CD4-positive, alpha-beta T cell treated with Interleukin-2 at 100 ng/mL for 4 hours (primary cell): ENCODE data around the gene NAV2.

ENCODE experiments used
- DNase-seq: peaks from one replicate; pipeline ENCODE4 v3.0.0-alpha.2; 2020; ENCODE audit warnings: low spot score

NAV2 gene

DNA sequence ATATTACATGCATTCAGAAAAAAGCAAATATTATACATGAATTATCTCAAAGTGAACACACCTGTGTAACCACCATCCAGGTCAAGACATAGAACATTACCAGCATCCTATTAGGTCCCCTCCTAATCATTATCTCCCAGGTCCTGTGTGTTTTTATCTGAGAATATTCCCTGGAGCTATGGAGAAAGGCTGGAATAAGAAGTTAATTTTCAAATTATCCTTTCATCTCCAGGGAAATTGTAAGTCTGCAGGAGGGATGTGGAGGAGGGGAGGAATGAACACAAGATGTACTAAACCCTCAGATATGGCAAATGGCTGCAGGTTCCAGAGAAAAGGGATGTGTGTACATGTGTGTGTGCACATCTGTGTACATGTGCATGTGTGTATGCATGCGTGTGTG lies 25.2 kb upstream of the NAV2 start:
- no peak for DNase-seq

DNA sequence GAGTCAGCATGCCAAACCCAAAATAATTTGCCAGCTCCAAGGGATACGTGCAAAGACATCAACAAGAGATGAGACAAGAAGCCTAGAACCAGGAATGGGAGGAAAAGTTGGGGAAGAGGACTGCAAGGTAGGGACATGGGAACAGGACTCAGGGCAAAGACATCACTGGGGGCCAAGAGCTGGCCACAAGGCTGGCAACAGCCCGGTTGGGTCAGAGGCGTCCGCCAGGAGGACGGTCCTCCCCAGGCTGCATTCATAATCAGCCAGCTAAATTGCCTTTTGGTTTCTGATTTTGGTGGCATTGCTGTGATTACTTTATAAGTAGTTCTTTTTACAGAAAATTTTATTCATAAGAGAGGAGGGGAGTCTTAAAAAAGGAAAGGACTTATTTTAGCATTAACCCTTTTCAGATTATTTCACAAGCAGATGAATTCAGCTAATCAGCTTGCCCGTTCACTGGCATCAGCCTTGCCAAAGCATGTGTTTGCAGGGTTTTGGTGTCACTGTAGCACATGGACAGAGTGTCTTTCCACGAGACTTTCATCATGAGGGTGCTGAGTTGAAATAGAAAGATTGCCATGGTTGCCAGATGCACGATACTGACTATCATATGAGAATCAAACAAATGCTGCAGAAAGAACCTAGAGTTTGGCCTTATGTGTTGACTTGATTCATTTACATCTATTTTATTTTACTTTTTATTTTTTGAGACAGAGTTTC lies 23.2 kb upstream of the NAV2 start:
- DNase-seq: no peak

DNA sequence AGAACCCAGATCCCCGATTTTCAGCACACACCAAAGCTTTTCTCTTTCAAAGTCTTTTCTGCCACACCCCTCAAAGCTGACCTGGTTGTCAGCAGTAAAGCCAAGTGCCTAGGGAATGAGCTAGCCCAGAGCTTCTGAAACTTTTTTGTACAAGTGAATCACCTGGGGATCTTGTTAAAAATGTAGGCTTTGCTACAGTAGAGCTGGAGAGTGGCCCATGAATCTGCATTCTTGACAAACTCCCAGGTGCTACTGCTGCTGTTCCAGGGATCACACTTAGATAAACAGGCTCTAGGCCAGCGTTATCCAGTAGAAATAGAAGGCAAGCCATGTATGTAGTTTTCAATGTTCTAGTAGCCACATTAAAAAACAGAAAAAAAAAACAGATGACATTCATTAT lies 21.8 kb upstream of the NAV2 start:
- DNase-seq: no peak

DNA sequence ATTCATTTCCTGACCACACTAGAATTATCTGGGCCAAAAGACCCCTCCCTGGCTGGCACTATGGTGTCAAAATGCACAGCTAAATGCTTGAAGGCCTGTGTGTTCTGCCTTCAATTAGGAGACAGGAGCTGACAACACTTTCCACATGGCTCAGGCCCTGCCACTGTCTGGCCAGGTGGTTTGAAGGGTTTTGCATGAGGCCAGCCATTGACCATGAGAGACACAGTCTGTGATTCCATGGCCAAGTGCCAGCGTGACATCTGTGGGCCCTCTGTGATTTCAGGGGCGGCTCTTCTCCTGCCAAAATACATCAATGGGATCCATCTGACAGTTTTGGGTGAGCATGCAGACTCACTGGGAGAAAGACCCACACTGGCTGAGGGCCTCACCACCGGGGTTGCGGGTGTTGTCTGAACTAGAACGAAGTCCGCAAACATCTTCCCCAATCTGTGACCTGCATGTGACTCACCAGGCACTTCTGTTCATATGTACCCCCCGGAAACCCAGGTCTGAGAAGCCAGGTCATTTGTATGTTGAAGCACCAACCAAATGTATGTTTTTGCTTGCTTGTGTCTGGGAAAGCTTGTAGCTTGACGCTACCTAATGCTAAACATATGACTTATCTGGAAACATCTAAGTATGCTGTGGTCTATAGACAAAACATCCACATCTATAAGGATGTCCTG lies 20.7 kb upstream of the NAV2 start:
- DNase-seq: no peak

DNA sequence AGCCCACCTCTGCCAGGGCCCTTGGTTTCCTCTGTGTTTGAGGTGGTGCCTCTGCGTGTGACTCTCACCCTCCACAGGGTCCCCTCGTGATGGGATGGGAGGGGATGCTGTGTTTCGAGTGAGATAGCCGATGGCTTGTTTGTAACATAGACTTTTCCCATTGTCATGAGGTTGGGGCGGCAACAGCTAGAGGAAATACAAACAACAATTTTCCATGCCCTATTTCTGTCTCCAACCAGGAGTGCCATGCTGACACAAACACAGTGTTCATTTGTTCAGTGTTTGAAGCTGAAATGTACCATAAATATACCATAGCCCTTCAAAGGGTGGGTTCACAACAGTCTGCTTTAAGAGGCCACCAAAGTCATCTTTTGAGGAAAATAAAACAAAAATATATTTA lies 19.5 kb upstream of the NAV2 start:
- DNase-seq: no peak

DNA sequence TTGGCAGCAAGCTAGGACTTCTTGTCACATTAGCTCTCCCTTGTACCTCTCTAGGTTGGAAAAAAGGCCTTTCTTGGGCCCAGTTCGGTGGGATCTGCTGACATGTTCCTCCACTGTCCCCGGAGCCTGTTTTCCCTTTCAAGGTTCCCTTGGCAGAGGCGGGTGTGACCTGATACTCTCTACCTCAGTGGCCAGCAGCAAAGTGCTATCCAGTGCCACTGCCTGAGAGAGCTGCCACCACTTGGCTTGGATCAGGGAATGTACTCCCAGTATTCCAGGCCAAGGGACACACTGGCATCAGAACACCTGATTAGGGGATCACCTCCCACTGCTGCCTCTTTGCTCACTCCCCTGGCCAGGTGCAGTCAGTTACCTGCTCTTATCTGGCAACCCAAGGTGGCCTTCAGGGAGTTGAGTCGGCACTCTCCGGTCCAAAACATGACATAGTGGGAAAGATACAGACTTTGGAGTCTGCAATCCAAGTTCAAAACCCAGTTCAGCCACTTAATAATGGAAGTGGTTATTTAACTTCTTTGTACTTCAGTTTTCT lies 17.8 kb upstream of the NAV2 start:
- no peak for DNase-seq

DNA sequence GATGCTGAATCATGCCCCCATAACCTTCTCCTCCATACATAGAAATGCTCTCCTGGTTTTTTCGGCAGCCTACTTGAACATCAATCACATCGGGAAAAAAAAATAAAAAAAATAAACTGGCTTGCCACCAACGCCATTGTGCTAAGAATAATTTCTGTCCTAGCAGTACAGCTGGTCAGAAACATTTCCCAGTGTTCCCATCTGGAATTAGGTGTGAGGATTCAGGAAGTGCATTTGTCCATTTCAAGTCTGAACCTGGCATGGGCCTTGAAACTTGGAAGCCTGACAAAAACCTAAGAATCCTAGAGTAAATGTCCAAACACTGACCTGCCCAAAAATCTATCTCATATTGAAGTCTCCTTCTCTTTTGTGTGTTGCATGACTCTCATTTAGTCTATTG lies 16.6 kb upstream of the NAV2 start:
- no peak for DNase-seq

DNA sequence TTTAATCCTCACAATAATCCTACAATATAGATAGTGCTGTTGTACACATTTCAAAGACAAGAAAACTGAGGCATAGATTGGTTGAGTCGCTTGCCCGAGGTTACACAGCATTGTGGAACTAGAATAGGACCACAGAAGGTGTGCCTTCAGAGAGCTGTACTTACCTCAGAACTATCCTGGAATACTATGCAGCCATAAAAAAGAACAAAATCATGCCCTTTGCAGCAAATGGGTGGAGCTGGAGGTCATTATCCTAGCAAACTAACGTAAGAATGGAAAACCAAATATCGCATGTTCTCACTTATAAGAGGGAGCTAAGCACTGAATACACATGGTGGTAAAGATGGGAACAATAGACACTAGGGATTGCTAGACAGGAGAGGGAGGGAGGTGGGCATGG lies 15.7 kb upstream of the NAV2 start:
- no peak for DNase-seq

DNA sequence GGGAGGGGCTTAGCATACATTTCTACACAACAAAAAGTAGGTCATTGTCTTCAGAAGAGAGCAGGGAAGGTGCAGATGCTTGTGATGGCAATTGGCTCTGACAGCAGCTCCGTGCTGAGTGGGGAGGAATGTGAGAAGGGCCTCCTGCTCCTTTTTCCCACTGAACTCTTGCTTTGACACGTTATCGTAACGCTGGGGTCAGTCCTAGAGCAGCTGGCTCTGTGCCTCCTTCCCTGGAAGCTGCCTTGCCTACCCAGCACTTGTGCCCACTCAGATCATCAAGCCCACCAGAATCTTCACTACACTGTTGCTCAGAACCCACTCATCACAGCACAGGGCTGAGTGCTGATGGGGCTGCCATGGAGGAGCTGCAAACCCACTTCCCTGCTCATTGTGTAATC lies 14.9 kb upstream of the NAV2 start:
- DNase-seq: no peak

DNA sequence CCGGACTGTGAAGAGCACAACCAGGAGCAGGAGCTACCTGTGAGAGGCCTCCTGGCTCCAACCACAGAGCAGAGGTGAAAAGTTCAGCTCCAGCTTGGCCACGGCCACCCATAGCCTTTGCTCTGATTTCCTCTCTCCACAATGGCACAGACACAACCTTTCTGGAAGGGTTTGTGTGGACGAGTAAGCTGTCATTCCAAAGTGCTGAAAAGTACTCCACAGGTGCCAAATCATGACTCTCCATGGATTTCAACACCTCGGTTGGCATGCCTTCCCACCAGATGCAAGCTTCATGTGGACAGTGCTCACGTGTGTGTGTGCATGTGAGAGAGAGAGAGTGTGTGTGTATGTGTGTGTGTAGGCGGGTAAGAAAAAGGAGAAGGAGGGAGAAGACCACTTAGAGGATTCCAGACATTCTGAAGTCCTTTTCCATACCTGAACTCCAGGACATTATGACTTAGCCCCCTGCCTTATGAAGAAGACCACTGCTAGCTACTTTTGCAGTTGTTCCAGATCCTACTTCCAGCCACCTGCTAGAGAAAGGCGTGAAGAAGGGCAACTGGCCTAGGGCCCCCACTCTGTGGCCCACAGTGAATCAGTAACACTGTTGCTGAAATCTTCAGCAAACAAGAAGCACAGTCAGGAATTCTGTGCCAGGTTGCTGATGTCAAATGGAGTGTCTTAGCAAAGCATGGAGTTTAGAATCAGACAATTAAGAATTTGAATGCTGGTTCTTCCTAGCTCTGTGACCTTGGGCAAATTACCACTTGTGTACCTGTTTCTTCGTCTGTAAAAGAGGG lies 13.9 kb upstream of the NAV2 start:
- DNase-seq: no peak

DNA sequence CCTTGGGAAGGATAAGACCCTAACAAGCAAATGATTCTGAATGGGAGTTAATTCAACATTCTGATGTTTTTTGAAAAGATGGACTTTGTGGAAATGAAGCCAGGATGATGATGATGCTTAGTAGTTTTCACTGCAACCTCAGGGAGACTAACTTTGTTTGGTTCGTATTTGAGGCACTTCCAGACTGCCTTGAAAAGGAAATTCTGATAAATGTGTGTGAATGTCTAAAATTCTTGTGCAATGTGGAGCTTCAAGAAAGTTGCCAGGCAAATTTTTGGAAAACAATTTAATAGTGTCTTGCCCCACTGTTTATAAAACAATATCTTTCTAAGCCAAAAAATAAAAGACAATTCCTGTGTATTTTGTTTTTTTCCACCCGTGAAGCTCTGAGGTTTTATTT lies 11.2 kb upstream of the NAV2 start:
- no peak for DNase-seq

DNA sequence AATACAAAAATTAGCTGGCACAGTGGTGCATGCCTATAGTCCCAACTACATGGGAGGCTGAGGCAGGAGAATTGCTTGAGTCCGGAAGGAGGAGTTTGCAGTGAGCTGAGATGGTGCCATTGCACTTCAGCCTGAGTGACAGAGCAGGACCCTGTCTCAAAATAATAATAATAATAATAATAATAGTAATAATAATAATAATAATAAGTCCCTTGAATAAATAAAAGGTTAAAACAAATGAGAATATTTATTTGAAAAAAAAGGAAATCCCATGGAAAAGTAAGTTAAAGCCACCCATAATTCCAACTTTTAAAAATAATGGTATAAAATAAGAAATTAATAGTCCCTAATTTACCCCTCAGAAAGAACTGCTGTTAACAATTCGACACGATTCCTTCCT lies 10.0 kb upstream of the NAV2 start:
- DNase-seq: no peak

DNA sequence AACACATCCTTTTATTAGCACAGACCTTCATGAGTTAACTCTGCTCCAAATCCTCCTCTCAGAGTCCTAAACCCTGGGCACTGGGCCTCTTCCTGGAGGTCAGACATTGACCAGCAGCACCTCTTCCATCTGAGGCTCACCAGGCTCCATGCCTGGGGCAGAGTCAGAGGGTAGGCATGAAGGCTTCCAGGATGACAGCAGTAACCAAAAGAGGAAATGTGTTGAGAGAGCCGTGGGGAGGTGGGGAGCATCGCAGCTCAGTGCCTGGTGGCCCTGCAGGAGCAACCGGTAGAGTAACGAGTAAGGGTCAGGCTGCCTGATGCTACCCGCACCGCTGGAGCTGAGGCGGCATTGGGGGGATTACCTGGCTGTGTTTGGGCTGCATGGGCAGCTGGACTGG lies 9.4 kb upstream of the NAV2 start:
- DNase-seq: no peak

DNA sequence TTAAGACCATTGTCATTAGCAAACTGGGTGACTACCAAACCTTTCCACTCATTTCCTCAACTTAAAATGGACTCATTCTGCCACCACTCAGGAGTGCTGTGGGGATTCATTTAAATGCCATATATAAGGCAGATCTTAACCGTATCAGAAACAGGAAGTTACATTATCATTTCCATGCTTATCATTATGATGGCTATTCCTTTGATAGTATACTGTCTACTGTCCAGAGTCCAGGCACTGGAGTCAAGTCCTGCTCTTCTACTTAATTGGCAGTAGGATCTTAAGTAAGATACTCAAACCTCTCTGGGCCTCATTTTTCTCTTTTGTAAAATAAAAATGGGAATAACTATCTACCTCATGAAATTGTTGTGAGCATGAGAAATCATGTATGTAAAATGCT lies 8.4 kb upstream of the NAV2 start:
- DNase-seq: no peak

DNA sequence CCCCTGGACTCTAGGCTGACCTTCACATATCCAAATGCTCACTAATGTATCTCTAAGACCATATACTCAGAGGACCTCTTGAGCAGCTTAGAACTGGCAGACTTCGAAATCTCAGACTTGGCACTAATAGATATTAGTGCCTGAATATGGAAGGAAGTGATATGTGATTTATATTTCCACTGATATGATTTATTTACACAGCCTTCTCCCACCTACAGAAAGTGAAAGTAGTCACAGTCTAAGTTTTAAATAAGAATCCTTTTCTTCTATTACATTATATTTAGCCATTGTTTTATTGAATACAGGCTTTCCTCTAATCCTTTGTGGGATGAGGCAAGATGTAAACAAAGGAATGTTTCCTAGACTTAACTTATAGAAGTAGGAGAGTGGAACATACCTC lies 6.7 kb upstream of the NAV2 start:
- DNase-seq: no peak

DNA sequence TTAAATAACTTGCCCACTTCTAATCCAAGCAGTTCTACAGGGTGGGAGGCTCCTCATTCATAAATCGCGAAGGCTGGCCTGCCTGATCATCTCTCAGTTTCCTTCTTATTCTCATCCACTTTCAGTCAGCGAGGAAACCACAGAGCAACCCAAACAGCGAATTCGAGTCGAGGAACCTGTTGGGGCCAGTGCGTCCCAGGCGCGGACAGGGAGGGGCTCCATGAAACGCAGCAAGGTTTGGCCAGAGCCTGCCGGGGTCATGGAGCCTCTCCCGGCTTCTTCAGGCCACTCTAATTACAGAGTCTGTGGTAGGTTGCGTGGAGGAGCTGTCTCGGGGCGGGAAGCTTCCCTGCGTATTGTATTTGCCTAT lies 741 bp upstream of the NAV2 start:
- DNase-seq: no peak

DNA sequence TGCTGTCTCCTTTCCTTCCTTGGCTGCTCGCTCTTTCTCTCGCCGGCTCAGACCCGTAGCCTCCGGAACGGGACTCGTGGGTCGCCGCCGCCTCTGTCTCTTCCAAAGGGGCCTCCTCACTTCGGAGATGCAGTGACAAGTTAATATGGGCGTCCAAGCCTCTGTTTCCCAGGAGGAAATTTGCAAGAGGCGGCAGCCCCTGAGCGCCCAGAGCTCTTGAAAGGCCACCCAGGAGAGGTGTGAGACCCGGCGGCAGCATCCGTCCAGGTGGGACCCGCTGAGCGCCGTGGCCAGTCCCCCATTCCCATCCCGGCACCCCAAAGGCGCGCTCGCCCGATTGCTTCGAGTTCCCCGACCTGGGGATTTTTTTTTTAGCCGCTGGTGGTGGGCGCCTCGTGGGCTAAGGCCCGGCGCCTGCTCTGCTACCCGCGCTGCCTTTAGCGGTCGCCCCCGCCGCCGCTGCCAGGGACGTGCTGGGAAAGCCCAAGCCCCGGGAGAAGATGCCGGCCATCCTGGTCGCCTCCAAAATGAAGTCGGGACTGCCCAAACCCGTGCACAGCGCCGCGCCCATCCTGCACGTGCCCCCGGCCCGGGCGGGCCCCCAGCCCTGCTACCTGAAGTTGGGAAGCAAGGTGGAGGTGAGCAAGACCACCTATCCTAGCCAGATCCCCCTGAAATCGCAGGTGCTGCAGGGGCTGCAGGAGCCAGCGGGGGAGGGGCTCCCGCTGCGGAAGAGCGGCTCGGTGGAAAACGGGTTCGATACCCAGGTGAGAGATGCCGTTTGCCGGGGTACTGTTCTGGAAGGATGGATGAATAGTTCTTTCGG lies 772 bp downstream of the NAV2 start:
- DNase-seq: no peak

DNA sequence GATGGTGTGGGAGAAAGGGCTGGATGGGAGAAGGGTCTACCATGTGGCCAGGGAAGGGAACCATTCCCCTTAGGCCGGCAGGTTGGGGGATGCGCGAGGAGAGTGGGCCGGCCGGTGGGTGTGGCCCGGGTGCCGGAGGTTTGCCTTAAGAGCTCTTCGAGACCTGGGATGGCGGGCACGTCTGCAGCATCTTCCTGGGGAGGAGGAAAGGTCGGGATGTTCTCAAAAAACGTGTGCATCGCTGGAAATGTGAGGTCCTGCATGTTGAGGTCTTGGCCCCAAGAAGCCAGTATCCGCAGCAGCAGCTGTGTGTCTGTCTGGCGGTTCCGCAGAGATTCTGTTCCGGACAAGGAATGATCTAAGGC lies 1.4 kb downstream of the NAV2 start:
- DNase-seq: no peak

DNA sequence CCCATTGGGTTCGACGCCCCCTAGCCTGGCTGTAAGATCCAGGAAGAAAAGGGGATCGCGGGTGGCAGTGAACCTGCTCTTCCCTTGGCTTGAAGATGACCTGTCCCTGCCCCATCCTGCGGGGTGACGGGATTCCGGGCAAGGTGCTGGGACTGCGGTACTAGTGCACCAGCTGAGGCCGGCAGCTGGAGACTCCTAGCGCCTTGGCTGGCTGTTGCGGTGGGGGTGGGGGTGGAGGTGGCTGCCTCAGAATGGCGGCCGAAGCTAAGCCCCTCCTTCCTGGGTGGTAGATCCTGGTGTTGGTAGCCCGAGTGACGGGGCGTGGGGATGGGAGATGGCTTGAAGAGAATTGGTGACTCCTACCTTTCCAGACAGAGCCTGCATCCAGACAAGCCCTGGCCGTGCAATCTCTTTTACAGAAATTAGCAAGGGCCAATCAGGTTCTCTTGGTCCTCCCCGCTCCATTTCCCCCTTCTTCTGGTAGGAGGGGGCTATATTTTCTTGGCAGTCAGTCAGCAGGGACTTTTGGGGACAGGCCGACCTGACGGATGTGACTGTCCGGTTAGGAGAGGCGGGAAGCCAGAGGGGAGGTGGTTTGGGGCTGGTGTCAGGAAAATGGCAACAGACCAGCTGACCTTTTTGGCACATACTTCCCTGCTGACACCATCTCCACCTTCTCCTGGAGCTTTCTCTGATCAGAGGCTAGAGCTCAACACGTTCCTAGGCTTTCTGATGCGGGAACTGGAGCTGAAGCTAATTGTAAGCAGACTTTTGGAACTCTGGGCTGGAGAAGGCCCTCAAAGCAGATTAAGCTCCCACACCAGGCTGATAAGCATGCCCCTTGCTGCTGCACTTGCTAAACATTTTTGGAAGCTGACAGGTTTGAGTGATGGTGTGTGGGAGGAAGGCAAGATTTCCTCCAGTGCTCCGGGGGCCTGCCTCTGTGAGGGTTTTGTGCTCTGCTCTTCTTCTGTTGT lies 2.0 kb downstream of the NAV2 start:
- DNase-seq: no peak

DNA sequence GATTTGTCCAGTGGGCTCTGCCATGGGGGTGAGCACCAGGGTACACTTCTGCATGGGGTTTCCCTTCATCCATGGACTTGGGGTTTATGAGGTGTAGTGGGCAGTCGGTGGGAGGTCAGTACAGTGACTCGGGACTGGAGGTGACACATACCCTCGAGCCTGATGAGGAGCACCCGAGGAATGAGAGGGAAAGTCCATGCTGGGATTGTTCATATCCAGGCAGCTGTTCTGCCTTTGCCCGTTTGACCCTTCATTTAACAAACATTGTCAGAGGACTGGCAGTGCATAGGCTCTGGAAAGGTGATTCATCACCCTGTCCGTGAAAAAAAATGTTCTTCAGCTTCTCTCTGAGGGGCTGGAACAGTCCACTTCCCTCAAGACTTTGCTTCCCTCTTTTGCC lies 2.7 kb downstream of the NAV2 start:
- no peak for DNase-seq

DNA sequence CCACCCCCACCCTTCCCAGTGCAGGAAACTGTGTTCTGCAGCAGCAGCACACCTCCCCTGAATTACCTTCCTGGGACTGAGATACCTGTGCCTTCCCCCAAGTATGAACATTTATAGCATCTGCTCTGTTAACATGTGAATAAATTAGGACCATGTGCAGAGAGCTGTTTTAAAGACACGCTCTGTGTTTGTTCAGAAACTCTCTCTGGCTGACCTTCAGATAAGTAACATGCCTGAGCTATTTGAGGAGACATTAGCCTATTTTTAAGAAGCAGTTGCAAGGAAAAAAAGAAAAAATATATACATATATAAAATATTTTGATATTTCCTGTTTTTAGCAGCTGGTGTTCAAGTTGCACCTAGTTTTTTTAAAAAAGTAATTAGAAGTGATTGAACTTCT lies 5.4 kb downstream of the NAV2 start:
- DNase-seq: no peak
